HG02588 (cell line): ENCODE data around the gene POU2AF3.

Source experiments
- ATAC-seq: cut with Tn5 transposase; IDR thresholded peaks from one replicate; pipeline ENCODE4 v1.9.1; 2021; ENCODE audit warnings: mild to moderate bottlenecking, moderate library complexity; ENCODE audit not compliant: unreplicated experiment

Gene POU2AF3

DNA sequence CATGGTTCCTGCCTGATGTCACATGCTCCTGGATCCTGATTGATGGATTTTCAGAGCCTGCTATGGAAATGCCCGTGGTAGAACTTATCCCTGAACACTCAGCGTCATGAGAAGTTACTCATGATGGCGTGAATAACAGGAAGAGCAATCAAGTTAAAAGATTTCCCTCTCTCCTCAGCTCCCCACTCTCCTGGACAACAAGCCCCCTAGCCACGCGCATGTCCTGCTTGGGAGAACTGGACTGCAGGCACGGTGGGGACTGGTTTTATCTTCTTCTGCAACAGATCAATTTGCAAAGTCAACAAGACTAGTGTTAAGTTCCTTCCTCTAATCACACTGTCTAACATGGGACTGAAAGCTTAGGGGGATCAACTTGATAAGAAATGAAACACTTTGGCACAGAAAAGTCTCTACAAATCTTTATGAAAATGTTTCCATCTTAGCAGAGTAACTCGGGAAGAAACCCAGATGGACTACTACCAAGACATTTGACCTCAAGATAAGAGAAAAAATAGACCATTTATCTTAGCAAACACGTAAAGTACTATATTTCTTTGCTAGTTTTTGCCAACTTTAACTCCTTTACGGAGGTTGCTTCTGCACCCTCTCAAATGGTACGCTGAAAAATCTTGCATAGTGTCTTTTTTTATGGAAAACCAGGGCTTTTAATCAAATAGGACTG is 53.2 kb downstream of the POU2AF3 start:
- no peak for ATAC-seq

DNA sequence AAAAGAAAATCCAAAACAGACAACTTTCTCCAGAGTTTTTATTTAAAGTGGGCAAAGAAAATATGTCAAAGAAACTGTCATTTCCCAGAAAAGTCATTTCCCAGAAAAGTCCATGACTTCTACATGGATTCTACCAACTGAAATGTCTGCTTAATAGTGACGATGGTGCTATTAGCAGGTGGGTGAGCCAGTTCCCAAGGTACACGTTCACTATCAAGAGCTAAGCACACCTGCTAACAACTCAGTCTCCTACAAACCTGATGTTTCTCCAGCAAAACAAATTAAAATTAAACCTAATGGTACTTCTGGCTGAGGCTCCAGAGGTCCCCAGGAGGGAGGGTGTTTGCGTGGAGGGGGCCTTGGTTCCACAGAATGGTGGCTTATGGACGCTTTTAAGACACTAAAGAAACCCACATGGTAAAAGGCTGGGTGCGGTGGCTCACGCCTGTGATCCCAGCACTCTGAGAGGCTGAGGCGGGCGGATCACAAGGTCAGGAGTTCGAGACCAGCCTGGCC is 53.9 kb downstream of the POU2AF3 start:
- ATAC-seq: no peak

DNA sequence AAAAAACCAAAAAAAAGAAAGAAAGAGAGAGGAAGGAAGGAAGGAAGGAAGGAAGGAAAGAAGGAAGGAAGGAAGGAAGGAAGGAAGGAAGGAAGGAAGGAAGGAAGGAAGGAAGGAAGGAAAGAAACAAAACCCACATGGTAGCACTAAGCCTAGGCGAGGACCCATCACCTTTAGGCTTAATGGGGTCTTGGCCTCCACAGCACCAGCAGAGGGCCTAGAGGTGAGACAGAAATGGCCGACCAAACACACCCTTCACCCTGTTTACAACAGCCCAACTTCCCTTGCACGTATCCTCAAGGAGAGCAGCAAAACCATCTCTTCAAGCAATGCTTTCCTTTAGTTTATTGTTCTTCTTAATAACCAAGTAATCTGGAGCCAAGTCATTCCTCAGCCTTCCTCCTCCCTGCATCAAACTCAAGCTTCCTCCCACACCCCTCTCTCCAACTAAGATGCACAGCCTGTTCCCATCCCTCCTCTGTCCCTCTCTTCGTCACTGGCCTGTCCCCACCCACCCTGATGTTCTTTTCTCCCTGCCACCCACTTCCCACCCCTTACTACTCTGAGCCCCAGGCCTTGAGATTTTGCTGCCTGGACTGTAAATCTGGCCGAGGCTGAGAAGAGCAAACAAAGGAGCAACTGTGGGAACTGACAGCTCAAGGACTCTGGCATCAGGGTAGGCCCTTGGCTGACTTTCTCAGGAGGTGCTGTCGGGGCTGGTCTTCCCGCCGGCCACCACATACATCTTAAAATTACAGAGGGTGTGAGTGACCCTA is 54.8 kb downstream of the POU2AF3 start:
- ATAC-seq: no peak

DNA sequence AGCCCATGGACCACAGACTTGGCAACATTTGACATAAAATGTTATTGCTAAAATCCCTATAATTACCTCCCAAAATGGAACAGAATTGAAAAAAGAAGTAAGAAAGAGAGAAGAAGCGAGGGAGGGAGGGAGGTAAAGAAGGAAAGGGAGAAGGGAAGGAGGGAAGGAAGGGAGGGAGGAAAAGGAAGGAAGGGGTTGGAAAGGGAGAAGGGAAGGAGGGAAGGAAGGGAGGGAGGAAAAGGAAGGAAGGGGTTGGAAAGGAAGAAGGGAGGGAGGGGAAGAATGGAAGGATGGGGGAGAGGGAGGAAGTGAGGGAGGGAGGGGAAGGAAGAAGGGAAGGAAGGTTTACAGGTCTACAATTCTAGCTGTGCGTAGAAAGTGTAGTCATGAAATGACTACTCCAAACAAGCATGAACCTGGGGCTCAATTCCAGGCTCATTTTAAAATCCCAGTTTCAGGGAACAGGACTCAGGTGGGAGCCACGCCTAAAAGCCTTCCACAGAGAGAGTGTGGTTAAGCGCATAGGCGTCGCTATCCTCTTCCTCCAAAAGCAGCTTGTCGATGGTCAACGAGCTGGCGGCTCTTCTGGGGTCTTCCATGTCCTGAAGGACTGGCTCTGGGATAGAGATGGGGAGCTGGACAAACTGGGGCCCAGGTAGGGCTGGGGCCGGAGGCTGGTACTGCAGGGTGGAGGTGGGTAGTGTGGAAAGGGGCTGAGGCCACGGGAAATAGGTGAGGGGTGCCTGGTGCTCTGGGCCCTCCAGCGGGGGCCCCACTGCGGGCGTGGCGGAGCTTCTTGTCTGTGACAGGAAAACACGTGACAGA is 55.6 kb downstream of the POU2AF3 start:
- no peak for ATAC-seq

DNA sequence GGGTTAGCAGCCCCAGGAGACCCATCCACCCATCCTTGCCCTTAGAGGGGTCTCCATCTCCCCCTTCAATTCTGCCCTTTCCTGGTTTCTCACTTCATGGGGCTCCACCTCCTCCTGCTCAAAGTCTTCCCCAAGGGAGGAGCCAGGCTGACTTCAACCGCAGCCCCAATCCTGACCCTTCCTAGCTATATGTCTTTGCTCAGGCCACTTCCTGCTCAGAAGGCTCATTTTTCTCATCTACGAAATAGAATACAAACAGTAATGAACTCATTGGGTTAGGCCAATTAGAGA is 56.2 kb downstream of the POU2AF3 start:
- ATAC-seq: no peak

DNA sequence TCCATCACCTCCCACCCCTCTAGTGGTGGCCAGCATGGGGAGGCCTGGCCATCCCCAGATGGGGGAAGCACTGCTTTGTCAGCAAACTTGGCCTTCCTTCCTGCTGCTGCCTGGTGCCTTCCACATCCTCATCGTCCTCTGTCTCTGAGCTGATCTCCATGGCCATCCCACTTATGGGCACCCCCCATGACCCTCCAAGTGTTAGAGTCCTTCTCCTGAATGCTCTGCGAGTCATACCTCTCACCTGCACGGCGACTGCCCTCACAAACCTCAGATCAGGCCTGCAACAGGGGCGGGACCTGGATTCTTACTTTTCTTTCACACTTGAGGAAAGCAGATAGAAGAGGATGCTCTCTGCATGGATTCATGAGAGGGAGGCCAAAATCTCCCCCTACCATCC is 56.8 kb downstream of the POU2AF3 start:
- ATAC-seq: no peak

DNA sequence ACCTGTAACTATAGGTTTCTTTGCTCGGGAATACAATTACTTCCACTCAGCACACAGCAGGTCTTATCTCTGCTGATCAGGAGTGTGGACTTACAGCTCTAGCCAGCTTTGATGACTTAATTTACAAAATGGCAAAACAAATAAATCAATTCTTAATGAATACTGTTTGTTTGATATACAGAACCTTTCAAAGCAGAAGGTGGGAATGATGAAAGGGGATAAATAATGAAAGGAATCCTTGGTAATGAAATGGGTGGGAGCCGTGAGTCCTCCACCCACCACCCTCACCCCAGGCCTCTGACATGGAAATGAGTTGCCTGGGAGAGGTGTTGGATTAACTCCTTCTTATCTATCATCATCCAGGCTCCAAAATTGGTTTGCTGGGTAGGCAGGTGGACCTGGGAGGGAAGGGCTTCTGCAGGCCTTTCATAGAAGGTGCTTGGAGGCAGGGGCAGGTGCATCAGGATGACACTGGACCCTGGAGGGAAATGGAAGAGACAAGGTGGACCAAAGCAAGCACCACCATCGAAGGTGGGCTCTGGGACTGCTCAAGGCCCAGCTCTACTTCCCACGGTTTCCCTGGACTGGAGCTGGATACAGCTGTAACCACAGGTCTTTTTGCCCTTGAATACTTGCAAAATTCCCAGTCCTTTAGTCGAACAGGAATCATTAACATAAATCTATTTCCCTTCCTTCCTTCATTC is 57.8 kb downstream of the POU2AF3 start:
- no peak for ATAC-seq

DNA sequence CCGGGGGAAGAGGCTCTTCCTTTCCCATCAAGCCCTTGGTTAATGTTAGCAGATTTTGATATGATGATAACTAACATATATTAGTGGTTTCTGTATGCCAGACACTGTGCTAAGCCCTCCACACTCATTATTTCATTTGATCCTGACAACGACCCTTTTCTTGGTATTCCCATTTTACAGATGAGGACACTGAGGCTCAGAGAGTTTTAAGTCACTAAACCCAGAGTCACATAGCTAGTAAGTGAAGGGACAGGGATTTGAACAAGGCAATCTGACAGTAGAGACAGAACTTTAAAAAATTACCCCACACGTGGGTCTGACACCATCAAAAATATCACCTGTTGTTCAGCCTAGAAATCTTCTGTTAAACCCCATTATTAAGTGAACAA is 58.3 kb downstream of the POU2AF3 start:
- no peak for ATAC-seq

DNA sequence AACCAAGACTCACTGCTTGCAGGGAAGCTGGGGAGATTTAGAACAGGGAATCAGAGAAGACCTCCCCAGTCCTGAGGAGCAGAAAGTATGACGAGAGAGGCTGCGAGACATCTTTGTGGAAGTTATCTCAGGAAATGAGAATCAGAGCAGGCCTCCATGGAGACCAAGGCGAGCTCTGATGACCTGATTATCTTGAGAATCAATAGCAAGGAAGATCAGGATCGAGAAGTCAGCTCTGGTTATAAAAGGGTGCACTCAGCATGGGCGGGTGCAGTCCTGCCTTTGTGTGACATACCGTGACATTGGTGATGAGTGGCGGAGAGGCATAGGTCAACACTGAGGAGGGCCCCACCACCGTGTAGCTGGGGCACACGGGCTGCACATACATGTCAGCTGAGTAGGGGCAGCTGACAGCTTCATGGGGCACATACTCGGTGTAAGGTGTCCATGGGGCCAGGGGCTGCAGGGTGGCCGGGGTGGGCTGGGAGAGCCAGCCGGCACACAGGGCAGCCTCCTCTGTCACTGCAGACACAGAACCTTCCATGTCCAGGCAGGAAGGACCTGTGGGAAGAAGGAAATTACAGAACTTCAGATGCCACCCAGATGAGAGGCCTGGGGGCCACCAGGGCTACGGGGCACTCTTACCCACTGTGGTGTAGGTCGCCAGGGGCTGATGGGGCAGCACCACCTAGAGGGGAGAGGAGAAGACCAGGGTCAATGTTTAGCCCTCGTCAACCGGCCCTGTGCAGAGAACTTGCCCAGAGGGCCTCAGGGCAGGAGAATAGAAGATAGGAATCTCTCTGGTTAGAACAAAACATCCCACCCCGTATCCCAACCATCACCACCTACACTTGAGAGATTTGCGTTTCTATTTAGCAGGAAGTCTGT is 59.0 kb downstream of the POU2AF3 start:
- no peak for ATAC-seq
